Stomach (tissue), 19 donors: ENCODE data around the gene RAI2. TPM values are rescaled to one million over a fixed set of nuclear protein-coding genes. Genes with fewer than 3 reads are reported as not detected.

Source experiments
- DNase-seq, 2 donors: peaks; one replicate each; pipeline versions ENCODE4 v3.0.0 to v3.0.0-alpha.2; 2013 to 2019
- H3K27ac ChIP-seq, 5 donors: fragments of 200-600 bp in 4 of 5; sonication (generic) in 4 of 5; one replicate each; pipeline ENCODE4 v1.5.1; 2013 to 2019; ENCODE audit warnings: mild to moderate bottlenecking in 1 of 5, moderate library complexity in 1 of 5
- H3K27me3 ChIP-seq, 3 donors: fragments of 200-600 bp; sonication (generic); one replicate each; pipeline ENCODE4 v1.5.1; 2017 to 2019; ENCODE audit warnings: mixed run types in 1 of 3
- H3K36me3 ChIP-seq, 4 donors: fragments of 200-600 bp; sonication (generic); 1 replicate in 3 of 4; 2 replicates in 1 of 4; pipeline ENCODE4 v1.5.1; 2016 to 2019
- H3K4me1 ChIP-seq, 4 donors: fragments of 200-600 bp; sonication (generic); one replicate each; pipeline ENCODE4 v1.5.1; 2016 to 2019
- H3K4me3 ChIP-seq, 4 donors: fragments of 200-600 bp; sonication (generic) in 3 of 4; one replicate each; pipeline ENCODE4 v1.5.1; 2016 to 2019; ENCODE audit warnings: mild to moderate bottlenecking in 1 of 4
- H3K9me3 ChIP-seq, 4 donors: fragments of 200-600 bp; sonication (generic); one replicate each; pipeline ENCODE4 v1.5.1; 2016 to 2019
- CTCF ChIP-seq, 7 experiments: fragments of 450-650 bp in 4 of 7; fragments of 200-600 bp in 3 of 7; sonication (generic) in 3 of 7; IDR thresholded peaks; one replicate each; pipeline ENCODE4 v1.5.1; 2016 to 2019; ENCODE audit warnings: antibody characterized with exemption in 7 of 7, control low read depth in 2 of 7, mild to moderate bottlenecking in 1 of 7
- EP300 ChIP-seq: sonication (generic); formaldehyde crosslinking; IDR thresholded peaks from one replicate; pipeline ENCODE4 v1.6.1; 2017; ENCODE audit warnings: antibody characterized with exemption
- POLR2A ChIP-seq, 4 donors: fragments of 450-650 bp; IDR thresholded peaks; one replicate each; pipeline ENCODE4 v1.6.1; 2016; ENCODE audit warnings: antibody characterized with exemption in 4 of 4, control low read depth in 2 of 4, mild to moderate bottlenecking in 1 of 4, moderate library complexity in 1 of 4
- POLR2AphosphoS5 ChIP-seq, 3 donors: sonication (generic); formaldehyde crosslinking; IDR thresholded peaks; one replicate each; pipeline ENCODE4 v1.6.1; 2016; ENCODE audit warnings: antibody characterized with exemption in 3 of 3
- WGBS, 5 donors: extraction: QIAGEN DNeasy Blood & Tissue Kit in 3 of 5; methylation state at CpG; one replicate each; pipeline versions ENCODE4 v1.1.5 to v1.1.7; 2013 to 2018; 5-methylcytosine and 5-hydroxymethylcytosine counted together
- intact Hi-C: fragments of 100-400 bp; cut with DNase I; formaldehyde crosslinking; loops from one replicate; pipeline ENCODE4 v1.15.1; 2023; ENCODE audit warnings: low total_unique reads
- long read RNA-seq, 10 donors: transcript quantifications; one replicate each; lab custom pipeline, GENCODE V29; 2026
- polyA plus RNA-seq, 3 donors: library from polyadenylated mRNA; stranded (reverse); fragments of 200-250 nt; gene quantifications; one replicate each; pipeline ENCODE4 v1.2.3, GENCODE V29; 2013
- total RNA-seq, 5 donors: library from RNA; depleted of rRNA; stranded (reverse); fragments of >200 nt; gene quantifications; one replicate each; pipeline versions ENCODE4 v1.1.0 to v1.2.3, GENCODE V29; 2014 to 2016
- donor health status: healthy with polysubstance abuse.
- donor health status: Bipolar disorder and iron deficiency.
- donor health status: healthy.

Gene RAI2
- total RNA-seq (10 to 100 TPM in 2 of 5 donors, 1 to 10 TPM in 3; 2.2 to 29.8 (median 4.1) TPM), polyA plus RNA-seq (10 to 100 TPM; 11.5 to 34.5 (median 30.1) TPM)
- long read RNA-seq, donor 1: 0 reads
- long read RNA-seq, donor 2: 0 reads
- long read RNA-seq, donor 3: 0 reads
- long read RNA-seq, donor 4: 0 reads
- long read RNA-seq, donor 5, partial matches to known transcripts: 0 of 2 reads
- long read RNA-seq, donor 5, other reads (novel, unspliced or antisense): 0 of 2 reads
- long read RNA-seq, donor 6, partial matches to known transcripts: 0 of 7 reads
- long read RNA-seq, donor 6, other reads (novel, unspliced or antisense): 5 of 7 reads
- long read RNA-seq, donor 7, partial matches to known transcripts: 0 of 10 reads
- long read RNA-seq, donor 7, other reads (novel, unspliced or antisense): 6 of 10 reads
- long read RNA-seq, donor 8, partial matches to known transcripts: 0 of 8 reads
- long read RNA-seq, donor 8, other reads (novel, unspliced or antisense): 5 of 8 reads
- long read RNA-seq, donor 9, partial matches to known transcripts: 0 of 1 reads
- long read RNA-seq, donor 9, other reads (novel, unspliced or antisense): 0 of 1 reads
- long read RNA-seq, donor 10: 0 reads

- no peaks in the 10 kb centered on the region for H3K4me1 ChIP-seq
- no peaks in the 10 kb centered on the region for H3K9me3 ChIP-seq
- TF ChIP-seq POLR2AphosphoS5 (IDR thresholded peaks at IDR 0.05): peak in 2 of 3 donors; percentile 53 to 63
- TF ChIP-seq POLR2A (IDR thresholded peaks at IDR 0.05): no peak
- peak within 1 kb of the TSS; percentile 56 to 67 (median 60) for H3K4me3 ChIP-seq
- peak; percentile 59 to 69 for DNase-seq
- no peaks in the 10 kb centered on the region for H3K36me3 ChIP-seq
- intact Hi-C loops: no loop called here
- H3K27ac ChIP-seq: peak within 1 kb of the TSS; percentile 71 to 82 (median 81)
- WGBS, 5 donors: 0 to 32% (median 7%) methylated on average over 12 to 75 of the region's 98 CpGs
- peaks cover 0 to 12% (median 11%) of the 10 kb centered on the region in 3 donors for H3K27me3 ChIP-seq
Measured at GRCh38 chrX:17860811-17861488, at the start of gene RAI2. RAI2 (minus strand) TSS chrX:17861298; CDS start chrX:17802010, 59,288 bp downstream.

- DNase-seq: no peak
- H3K27me3 ChIP-seq: peaks cover 0 to 5% (median 0%) of the 10 kb centered on the region in 3 donors
- no peak overlapping the region for H3K4me3 ChIP-seq
- H3K36me3 ChIP-seq: no peaks in the 10 kb centered on the region
- intact Hi-C loops: no loop called here
- H3K27ac ChIP-seq: no peak overlapping the region
- no peaks in the 10 kb centered on the region for H3K4me1 ChIP-seq
- peaks cover 0 to 7% (median 2%) of the 10 kb centered on the region in 4 donors for H3K9me3 ChIP-seq
- 75 to 93% (median 85%) methylated on average over 1 of the region's 1 CpG for WGBS, 5 donors
- TF ChIP-seq POLR2AphosphoS5 (IDR thresholded peaks at IDR 0.05): no peak
- TF ChIP-seq EP300: no peak
- no peak for TF ChIP-seq CTCF (IDR thresholded peaks at IDR 0.05)
- TF ChIP-seq POLR2A (IDR thresholded peaks at IDR 0.05): no peak
Measured at GRCh38 chrX:17888421-17888820, 27.3 kb upstream of the RAI2 start.

GRCh38 chrX:17882680-17883079 is 21.6 kb upstream of the RAI2 start:
- Histone ChIP-seq H3K27me3 (peaks cover 0 to 5% (median 0%) of the 10 kb centered on the region in 3 donors), H3K36me3 (no peaks in the 10 kb centered on the region), H3K9me3 (no peaks in the 10 kb centered on the region), H3K4me3 (no peak overlapping the region), H3K27ac (no peak overlapping the region), H3K4me1 (no peaks in the 10 kb centered on the region)
- TF ChIP-seq EP300 (no peak), POLR2AphosphoS5 (IDR thresholded peaks at IDR 0.05) (no peak), CTCF (IDR thresholded peaks at IDR 0.05) (no peak), POLR2A (IDR thresholded peaks at IDR 0.05) (no peak)
- intact Hi-C loops: no loop called here
- no peak for DNase-seq
- WGBS, 5 donors: 69 to 93% (median 88%) methylated on average over 2 of the region's 2 CpGs

GRCh38 chrX:17878028-17878670 is 17.1 kb upstream of the RAI2 start:
- 36 to 88% (median 53%) methylated on average over 2 of the region's 2 CpGs for WGBS, 5 donors
- Histone ChIP-seq H3K4me3 (no peak overlapping the region), H3K27me3 (no peaks in the 10 kb centered on the region), H3K9me3 (peaks cover 0 to 4% (median 2%) of the 10 kb centered on the region in 4 donors), H3K4me1 (no peaks in the 10 kb centered on the region), H3K27ac (no peak overlapping the region), H3K36me3 (no peaks in the 10 kb centered on the region)
- TF ChIP-seq CTCF (IDR thresholded peaks at IDR 0.05): no peak
- no peak for TF ChIP-seq POLR2AphosphoS5 (IDR thresholded peaks at IDR 0.05)
- TF ChIP-seq POLR2A (IDR thresholded peaks at IDR 0.05): no peak
- no peak for DNase-seq
- intact Hi-C loops: no loop called here
